ENCODE results near the gene SMIM38. TPM values are rescaled to one million over a fixed set of nuclear protein-coding genes. Genes with fewer than 3 reads are reported as not detected.
"Not testable (repeated sequence)": the region's sequence is repeated elsewhere in the genome, so short reads cannot be mapped to it uniquely, and the experiment has no call there.

SMIM38 gene
- total RNA-seq, 4 donors from 2014 or later = 0.13 to 1.8 (median 0.98) TPM

DNA sequence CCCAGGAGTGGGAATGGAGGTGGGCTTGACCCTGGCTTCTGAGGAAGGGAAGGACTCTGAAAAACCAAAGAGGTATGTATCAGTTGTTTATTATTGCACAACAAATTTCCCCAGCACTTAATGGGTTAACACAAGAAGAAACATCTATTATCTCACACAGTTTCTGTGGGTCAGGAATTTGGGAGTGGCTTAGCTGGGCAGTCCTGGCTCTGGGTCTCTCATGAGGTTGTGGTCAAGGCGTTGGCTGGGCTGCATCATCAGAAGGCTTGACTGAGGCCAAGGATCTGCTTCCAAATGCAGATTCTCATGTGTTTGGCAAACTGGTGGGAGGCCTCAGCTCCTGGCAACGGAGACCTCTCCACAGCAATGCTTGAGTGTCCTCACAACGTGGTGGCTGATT is 17.5 kb upstream of the SMIM38 start:
- TF ChIP-seq, protein P1, sequence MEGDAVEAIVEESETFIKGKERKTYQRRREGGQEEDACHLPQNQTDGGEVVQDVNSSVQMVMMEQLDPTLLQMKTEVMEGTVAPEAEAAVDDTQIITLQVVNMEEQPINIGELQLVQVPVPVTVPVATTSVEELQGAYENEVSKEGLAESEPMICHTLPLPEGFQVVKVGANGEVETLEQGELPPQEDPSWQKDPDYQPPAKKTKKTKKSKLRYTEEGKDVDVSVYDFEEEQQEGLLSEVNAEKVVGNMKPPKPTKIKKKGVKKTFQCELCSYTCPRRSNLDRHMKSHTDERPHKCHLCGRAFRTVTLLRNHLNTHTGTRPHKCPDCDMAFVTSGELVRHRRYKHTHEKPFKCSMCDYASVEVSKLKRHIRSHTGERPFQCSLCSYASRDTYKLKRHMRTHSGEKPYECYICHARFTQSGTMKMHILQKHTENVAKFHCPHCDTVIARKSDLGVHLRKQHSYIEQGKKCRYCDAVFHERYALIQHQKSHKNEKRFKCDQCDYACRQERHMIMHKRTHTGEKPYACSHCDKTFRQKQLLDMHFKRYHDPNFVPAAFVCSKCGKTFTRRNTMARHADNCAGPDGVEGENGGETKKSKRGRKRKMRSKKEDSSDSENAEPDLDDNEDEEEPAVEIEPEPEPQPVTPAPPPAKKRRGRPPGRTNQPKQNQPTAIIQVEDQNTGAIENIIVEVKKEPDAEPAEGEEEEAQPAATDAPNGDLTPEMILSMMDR (IDR thresholded peaks at IDR 0.05) = no peak
- no peak for TF ChIP-seq POLR2A (IDR thresholded peaks at IDR 0.05)
- 57 to 59% methylated on average over 3 of the region's 3 CpGs for WGBS, 2 donors
- no peak for DNase-seq (ENCODE audit: low spot score in 2 of 2)
- intact Hi-C loops (cut with DNase I; ENCODE audit: low total_unique reads) = no loop called here
- H3K4me3 ChIP-seq (ENCODE audit: low read depth, poor library complexity, severe bottlenecking) = no peak overlapping the region

DNA sequence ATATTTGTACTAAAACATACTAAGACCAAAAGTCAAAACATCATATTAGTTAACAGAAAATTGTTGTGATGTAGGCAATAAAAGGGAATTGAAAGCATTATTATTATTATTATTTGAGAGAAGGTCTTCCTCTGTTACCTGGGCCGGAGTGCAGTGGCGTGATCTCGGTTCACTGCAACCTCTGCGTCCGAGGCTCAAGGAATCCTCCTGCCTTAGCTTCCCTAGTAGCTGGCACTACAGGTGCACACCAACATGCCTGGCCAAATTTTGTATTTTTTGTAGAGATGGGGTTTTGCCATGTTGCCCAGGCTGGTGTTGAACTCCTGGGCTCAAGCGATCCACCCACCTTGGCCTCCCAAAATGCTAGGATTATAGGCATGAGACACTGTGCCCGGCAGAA is 15.6 kb upstream of the SMIM38 start:
- DNase-seq (ENCODE audit: low spot score in 2 of 2) = peak in 1 of 2 donors; percentile 34
- intact Hi-C loops (cut with DNase I; ENCODE audit: low total_unique reads); H3K4me3 ChIP-seq (ENCODE audit: low read depth, poor library complexity, severe bottlenecking): not testable (repeated sequence)
- WGBS, 2 donors = 94 to 95% methylated on average over 7 of the region's 7 CpGs

DNA sequence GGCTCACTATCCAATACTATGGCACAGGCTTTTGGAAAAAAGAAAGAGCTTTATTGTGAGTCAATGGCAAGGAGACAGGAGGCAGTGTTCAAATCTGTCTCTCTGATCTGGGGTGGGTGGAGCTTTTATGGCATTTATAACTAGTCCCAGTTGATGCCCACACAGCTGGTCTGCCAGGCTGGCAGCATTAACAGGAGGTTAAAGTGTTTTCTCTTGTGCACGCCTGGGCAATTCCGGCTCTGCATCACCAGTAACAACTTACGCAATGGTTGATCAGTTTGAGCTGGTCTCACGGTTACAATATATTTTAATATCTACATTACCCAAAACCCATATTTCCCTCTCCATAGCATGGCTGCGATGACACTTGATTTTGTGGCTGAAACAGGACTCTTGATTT is 15.1 kb upstream of the SMIM38 start:
- intact Hi-C loops (cut with DNase I; ENCODE audit: low total_unique reads) = no loop called here
- peak in 1 of 2 donors; percentile 36 for DNase-seq (ENCODE audit: low spot score in 2 of 2)
- no peak for TF ChIP-seq POLR2A (IDR thresholded peaks at IDR 0.05)
- TF ChIP-seq, protein P1 (IDR thresholded peaks at IDR 0.05) = no peak
- 50 to 58% methylated on average over 5 of the region's 5 CpGs for WGBS, 2 donors
- H3K4me3 ChIP-seq (ENCODE audit: low read depth, poor library complexity, severe bottlenecking) = no peak overlapping the region

DNA sequence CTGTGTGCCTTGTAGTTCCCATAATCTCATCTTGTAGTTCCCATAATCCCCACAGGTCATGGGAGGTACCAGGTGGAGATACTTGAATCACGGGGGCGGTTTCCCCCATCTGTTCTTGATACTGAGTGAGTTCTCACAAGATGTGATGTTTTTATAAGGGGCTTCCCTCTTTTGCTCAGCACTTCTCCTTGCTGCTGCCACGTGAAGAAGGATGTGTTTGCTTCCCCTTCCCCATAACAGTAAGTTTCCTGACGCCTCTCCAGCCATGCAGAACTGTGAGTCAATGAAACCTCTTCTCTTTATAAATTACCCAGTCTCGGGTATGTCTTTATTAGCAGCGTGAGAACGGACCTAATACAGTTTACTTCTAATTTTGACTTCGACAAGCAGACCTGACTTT is 14.0 kb upstream of the SMIM38 start:
- WGBS, 2 donors = 67 to 69% methylated on average over 8 of the region's 8 CpGs
- intact Hi-C loops (cut with DNase I; ENCODE audit: low total_unique reads) = no loop called here
- DNase-seq (ENCODE audit: low spot score in 2 of 2) = peak in 1 of 2 donors; percentile 42

DNA sequence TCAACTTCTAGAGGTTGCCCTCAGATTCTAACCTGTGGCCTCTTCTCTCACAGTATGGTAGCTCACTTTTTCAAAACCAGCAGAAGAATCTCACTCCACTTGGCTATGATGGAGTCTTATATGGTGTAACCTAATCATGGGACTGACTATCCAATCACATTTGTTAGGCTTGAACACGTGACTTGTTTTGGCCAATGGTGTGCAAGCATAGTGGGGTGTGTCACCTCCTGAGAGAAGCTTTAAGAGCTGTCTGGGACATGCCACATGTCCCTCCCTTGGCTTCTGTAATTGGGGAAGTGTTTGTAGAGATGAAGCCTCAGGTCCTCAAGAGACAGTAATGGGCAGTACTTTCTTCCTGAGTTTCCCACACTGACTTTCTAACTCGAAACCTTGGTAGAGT is 12.8 kb upstream of the SMIM38 start:
- 90 to 96% methylated on average over 2 of the region's 2 CpGs for WGBS, 2 donors

More for the DNA sequence above, 14.0 kb upstream of the SMIM38 start:
- no peak overlapping the region for H3K4me3 ChIP-seq (ENCODE audit: low read depth, poor library complexity, severe bottlenecking)
- TF ChIP-seq, protein P1 (IDR thresholded peaks at IDR 0.05) = no peak
- no peak for TF ChIP-seq POLR2A (IDR thresholded peaks at IDR 0.05)

DNA sequence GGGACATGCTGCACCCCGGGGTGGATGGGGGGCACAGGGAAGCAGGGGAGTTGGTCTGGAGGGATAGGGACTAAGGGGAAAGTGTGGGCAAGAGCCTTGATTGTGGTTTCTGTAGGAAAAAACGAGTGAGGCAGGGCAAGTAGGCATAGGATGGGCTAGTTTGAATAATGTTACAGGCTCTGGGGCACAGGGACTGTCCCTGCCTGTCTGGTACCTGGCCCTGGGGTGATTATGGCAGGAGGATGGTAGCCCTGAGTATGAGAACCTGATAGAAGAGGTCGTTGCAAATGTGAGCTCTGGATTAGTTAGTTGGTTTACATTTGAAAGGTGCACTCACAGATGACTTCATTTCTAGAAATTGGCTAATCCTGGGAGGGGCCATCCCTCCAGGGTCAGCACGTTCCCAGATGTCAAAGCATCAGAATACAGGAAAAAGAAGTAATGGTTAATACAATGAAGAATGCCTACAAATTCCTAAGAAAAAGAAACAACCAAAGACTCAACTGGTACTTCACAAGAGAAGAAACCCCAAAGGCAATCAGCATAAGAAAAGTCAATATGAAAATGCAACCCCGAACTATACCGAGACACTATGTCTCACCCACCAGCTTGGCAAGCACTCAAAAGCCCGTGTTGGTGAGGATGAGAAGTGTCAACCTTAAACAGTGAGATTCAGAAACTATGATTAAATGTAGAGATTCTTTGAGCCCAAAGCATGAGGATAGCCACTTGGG is 11.3 kb upstream of the SMIM38 start:
- peak in 1 of 2 donors; percentile 28 for DNase-seq (ENCODE audit: low spot score in 2 of 2)
- intact Hi-C loops (cut with DNase I; ENCODE audit: low total_unique reads) = no loop called here
- no peak overlapping the region for H3K4me3 ChIP-seq (ENCODE audit: low read depth, poor library complexity, severe bottlenecking)
- 45 to 51% methylated on average over 7 of the region's 7 CpGs for WGBS, 2 donors
- TF ChIP-seq, protein P1 (IDR thresholded peaks at IDR 0.05) = no peak
- TF ChIP-seq POLR2A (IDR thresholded peaks at IDR 0.05) = no peak

More for the DNA sequence above, 12.8 kb upstream of the SMIM38 start:
- TF ChIP-seq POLR2A (IDR thresholded peaks at IDR 0.05) = no peak
- TF ChIP-seq, protein P1 (IDR thresholded peaks at IDR 0.05) = no peak
- intact Hi-C loops (cut with DNase I; ENCODE audit: low total_unique reads) = no loop called here
- DNase-seq (ENCODE audit: low spot score in 2 of 2) = peak in 1 of 2 donors; percentile 39
- H3K4me3 ChIP-seq (ENCODE audit: low read depth, poor library complexity, severe bottlenecking) = no peak overlapping the region

Data from lower leg skin (tissue), 4 donors.